ENCODE data around the gene ANKS1A.
A peak's percentile ranks its signal among the peaks of the same experiment; 100 is the strongest.

ANKS1A gene

DNA sequence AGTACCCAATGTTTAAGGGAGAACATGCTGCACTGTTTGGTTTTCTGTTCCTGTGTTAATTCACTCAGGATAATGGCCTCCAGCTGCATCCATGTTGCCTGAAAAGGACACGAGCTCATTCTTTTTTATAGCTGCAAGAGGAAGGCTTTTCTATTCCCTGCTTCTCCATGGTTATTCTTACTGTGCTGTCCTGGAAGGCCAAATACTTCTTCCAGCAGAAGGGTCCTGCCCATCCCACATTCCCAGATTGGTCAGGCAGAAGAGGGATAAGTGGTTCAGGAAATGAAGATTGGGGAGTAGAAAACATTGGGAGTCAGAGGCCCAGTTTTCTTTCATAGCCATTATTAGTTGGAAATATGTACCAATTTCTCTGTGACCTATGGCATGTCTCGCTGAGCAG lies 129.7 kb downstream of the ANKS1A start:
- Histone ChIP-seq H4K12ac (ENCODE audit: low read depth, low read length) (no peak overlapping the region), H3K27me3 (ENCODE audit: insufficient read depth, low read length) (no peaks in the 10 kb centered on the region), H4K91ac (ENCODE audit: low read depth, low read length) (no peak overlapping the region), H3K14ac (ENCODE audit: low read length) (no peak overlapping the region), H3K4me1 (ENCODE audit: control insufficient read depth in 1 of 2, insufficient read depth in 2 of 2, low read length in 2 of 2) (peaks cover 17 to 25% of the 10 kb centered on the region in 2 experiments), H3K79me2 (ENCODE audit: control insufficient read depth, insufficient read depth, low read length, poor library complexity) (peaks cover 17% of the 10 kb centered on the region), H3K4me3 (ENCODE audit: low read depth, low read length) (no peak overlapping the region), H2BK12ac (ENCODE audit: low read length) (no peak overlapping the region), H3K4ac (ENCODE audit: low read depth, low read length) (no peak overlapping the region), H2BK5ac (ENCODE audit: low read depth, low read length, poor library complexity) (no peak overlapping the region), H4K8ac (ENCODE audit: low read depth, low read length) (no peak overlapping the region), H2BK120ac (ENCODE audit: insufficient read depth, low read length, poor library complexity) (no peak overlapping the region), H3K27ac (ENCODE audit: low read depth, low read length) (no peak overlapping the region), H2AFZ (ENCODE audit: insufficient read depth, low read length, poor library complexity) (no peak overlapping the region), H3K9ac (ENCODE audit: low read length) (no peak overlapping the region), H3K79me1 (ENCODE audit: low read length) (no peaks in the 10 kb centered on the region), H2AK5ac (ENCODE audit: low read length) (no peak overlapping the region), H3K9me3 (ENCODE audit: insufficient read depth, low read depth, low read length) (no peaks in the 10 kb centered on the region), H3K4me2 (ENCODE audit: low read length) (no peak overlapping the region), H3K23ac (ENCODE audit: low read length) (no peak overlapping the region), H3K36me3 (ENCODE audit: control insufficient read depth in 1 of 2, insufficient read depth in 2 of 2, low read length in 2 of 2) (peaks cover 23 to 50% of the 10 kb centered on the region in 2 experiments), H3K18ac (ENCODE audit: low read length) (no peak overlapping the region)
- DNase-seq = no peak
- no CpG with 5 or more reads among the region's 2 CpGs for WGBS (ENCODE audit: extremely low coverage, insufficient coverage, insufficient read length)

DNA sequence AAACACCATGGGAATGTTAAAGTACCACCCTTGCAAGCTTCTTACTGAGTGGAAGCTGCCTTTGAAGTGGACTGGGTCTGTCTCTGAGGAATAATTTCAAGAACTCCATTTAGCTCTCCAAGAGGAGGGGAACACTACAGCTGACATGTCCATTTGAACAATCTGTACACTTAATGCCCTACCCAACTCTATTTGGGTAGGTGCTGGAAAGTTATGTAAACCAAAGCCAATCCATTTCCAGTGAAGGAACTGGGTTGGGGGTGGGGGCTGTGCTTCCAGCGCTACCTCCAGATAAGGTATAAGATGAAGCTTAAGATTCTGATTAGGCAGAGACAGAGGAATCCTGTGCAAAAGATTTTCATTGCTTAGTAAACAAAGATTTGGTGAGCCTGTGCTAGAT lies 130.1 kb downstream of the ANKS1A start:
- no peak overlapping the region for H2AK5ac ChIP-seq (ENCODE audit: low read length)
- H4K91ac ChIP-seq (ENCODE audit: low read depth, low read length) = no peak overlapping the region
- no peak overlapping the region for H3K27ac ChIP-seq (ENCODE audit: low read depth, low read length)
- no peaks in the 10 kb centered on the region for H3K79me1 ChIP-seq (ENCODE audit: low read length)
- WGBS (ENCODE audit: extremely low coverage, insufficient coverage, insufficient read length) = no CpG with 5 or more reads among the region's 1 CpG
- H3K36me3 ChIP-seq (ENCODE audit: control insufficient read depth in 1 of 2, insufficient read depth in 2 of 2, low read length in 2 of 2) = peaks cover 23 to 50% of the 10 kb centered on the region in 2 experiments
- H3K79me2 ChIP-seq (ENCODE audit: control insufficient read depth, insufficient read depth, low read length, poor library complexity) = peaks cover 17% of the 10 kb centered on the region
- no peak overlapping the region for H3K18ac ChIP-seq (ENCODE audit: low read length)
- H3K9ac ChIP-seq (ENCODE audit: low read length) = no peak overlapping the region
- H3K14ac ChIP-seq (ENCODE audit: low read length) = no peak overlapping the region
- peak overlapping the region; percentile 29 for H3K4ac ChIP-seq (ENCODE audit: low read depth, low read length)
- H2BK12ac ChIP-seq (ENCODE audit: low read length) = no peak overlapping the region
- H3K4me3 ChIP-seq (ENCODE audit: low read depth, low read length) = no peak overlapping the region
- H3K4me1 ChIP-seq (ENCODE audit: control insufficient read depth in 1 of 2, insufficient read depth in 2 of 2, low read length in 2 of 2) = peaks cover 17 to 25% of the 10 kb centered on the region in 2 experiments
- H2BK5ac ChIP-seq (ENCODE audit: low read depth, low read length, poor library complexity) = no peak overlapping the region
- no peaks in the 10 kb centered on the region for H3K27me3 ChIP-seq (ENCODE audit: insufficient read depth, low read length)
- no peak overlapping the region for H2BK120ac ChIP-seq (ENCODE audit: insufficient read depth, low read length, poor library complexity)
- H3K9me3 ChIP-seq (ENCODE audit: insufficient read depth, low read depth, low read length) = no peaks in the 10 kb centered on the region
- no peak overlapping the region for H2AFZ ChIP-seq (ENCODE audit: insufficient read depth, low read length, poor library complexity)
- H4K8ac ChIP-seq (ENCODE audit: low read depth, low read length) = no peak overlapping the region
- no peak for DNase-seq
- no peak overlapping the region for H4K12ac ChIP-seq (ENCODE audit: low read depth, low read length)
- H3K23ac ChIP-seq (ENCODE audit: low read length) = no peak overlapping the region
- H3K4me2 ChIP-seq (ENCODE audit: low read length) = no peak overlapping the region

DNA sequence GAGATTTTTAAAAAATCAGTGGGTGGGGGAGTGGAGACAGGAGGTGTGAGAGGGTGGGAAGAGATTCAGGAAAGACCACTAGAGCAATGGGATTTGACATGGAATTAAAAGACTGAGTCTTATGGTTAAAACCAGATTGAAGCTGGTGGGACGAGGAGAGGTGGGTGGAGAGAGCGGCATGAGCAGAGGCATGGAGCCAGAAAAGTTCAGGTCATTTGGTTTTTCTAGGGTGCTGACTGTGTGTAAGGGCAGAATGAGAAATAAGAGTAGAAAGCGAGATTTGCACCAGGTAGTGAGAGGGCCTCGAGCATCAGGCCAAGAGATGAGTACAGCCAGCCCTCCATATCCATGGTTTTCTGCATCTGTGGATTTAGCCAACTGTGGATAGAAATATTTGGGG lies 130.8 kb downstream of the ANKS1A start:
- Histone ChIP-seq H2BK120ac (ENCODE audit: insufficient read depth, low read length, poor library complexity) (no peak overlapping the region), H3K4me1 (ENCODE audit: control insufficient read depth in 1 of 2, insufficient read depth in 2 of 2, low read length in 2 of 2) (peaks cover 13 to 19% of the 10 kb centered on the region in 2 experiments), H2BK5ac (ENCODE audit: low read depth, low read length, poor library complexity) (no peak overlapping the region), H3K9ac (ENCODE audit: low read length) (no peak overlapping the region), H3K27ac (ENCODE audit: low read depth, low read length) (no peak overlapping the region), H3K79me1 (ENCODE audit: low read length) (no peaks in the 10 kb centered on the region), H3K14ac (ENCODE audit: low read length) (no peak overlapping the region), H3K36me3 (ENCODE audit: control insufficient read depth in 1 of 2, insufficient read depth in 2 of 2, low read length in 2 of 2) (peaks cover 23 to 47% of the 10 kb centered on the region in 2 experiments), H3K4me3 (ENCODE audit: low read depth, low read length) (no peak overlapping the region), H3K27me3 (ENCODE audit: insufficient read depth, low read length) (no peaks in the 10 kb centered on the region), H4K91ac (ENCODE audit: low read depth, low read length) (no peak overlapping the region), H4K12ac (ENCODE audit: low read depth, low read length) (no peak overlapping the region), H3K23ac (ENCODE audit: low read length) (no peak overlapping the region), H2AK5ac (ENCODE audit: low read length) (no peak overlapping the region), H3K79me2 (ENCODE audit: control insufficient read depth, insufficient read depth, low read length, poor library complexity) (peaks cover 17% of the 10 kb centered on the region), H2AFZ (ENCODE audit: insufficient read depth, low read length, poor library complexity) (no peak overlapping the region), H4K8ac (ENCODE audit: low read depth, low read length) (no peak overlapping the region), H3K18ac (ENCODE audit: low read length) (no peak overlapping the region), H3K9me3 (ENCODE audit: insufficient read depth, low read depth, low read length) (no peaks in the 10 kb centered on the region), H3K4me2 (ENCODE audit: low read length) (no peak overlapping the region), H3K4ac (ENCODE audit: low read depth, low read length) (peak overlapping the region; percentile 77), H2BK12ac (ENCODE audit: low read length) (no peak overlapping the region)
- no peak for DNase-seq
- no CpG with 5 or more reads among the region's 4 CpGs for WGBS (ENCODE audit: extremely low coverage, insufficient coverage, insufficient read length)

DNA sequence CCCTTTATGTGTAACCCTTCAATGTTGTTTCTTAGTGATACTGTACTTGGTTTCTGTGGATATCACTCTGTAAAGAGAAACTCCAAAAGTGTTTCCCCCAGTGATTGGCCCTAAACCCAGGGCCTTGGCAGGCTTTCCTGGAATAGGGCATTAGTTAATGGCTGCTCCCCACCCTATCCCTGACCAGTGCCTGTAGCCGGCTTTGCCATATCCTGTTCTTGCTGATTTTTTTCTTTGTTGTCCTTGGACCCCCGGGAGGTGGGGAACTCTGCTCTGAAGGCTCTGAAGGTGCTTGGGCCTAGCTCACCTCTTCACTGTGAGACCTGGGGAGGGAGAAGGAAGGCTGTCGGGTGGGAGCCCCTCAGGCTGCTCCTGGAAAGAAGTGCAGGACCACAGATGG lies 131.9 kb downstream of the ANKS1A start:
- H4K12ac ChIP-seq (ENCODE audit: low read depth, low read length) = no peak overlapping the region
- no peak overlapping the region for H3K4me2 ChIP-seq (ENCODE audit: low read length)
- H3K9me3 ChIP-seq (ENCODE audit: insufficient read depth, low read depth, low read length) = no peaks in the 10 kb centered on the region
- no peaks in the 10 kb centered on the region for H3K79me1 ChIP-seq (ENCODE audit: low read length)
- no peak overlapping the region for H3K4me3 ChIP-seq (ENCODE audit: low read depth, low read length)
- peaks cover 15% of the 10 kb centered on the region for H3K79me2 ChIP-seq (ENCODE audit: control insufficient read depth, insufficient read depth, low read length, poor library complexity)
- no peak overlapping the region for H2BK12ac ChIP-seq (ENCODE audit: low read length)
- H3K4me1 ChIP-seq (ENCODE audit: control insufficient read depth in 1 of 2, insufficient read depth in 2 of 2, low read length in 2 of 2) = peaks cover 11 to 16% of the 10 kb centered on the region in 2 experiments
- peak overlapping the region; percentile 16 for H3K4ac ChIP-seq (ENCODE audit: low read depth, low read length)
- no peak overlapping the region for H4K8ac ChIP-seq (ENCODE audit: low read depth, low read length)
- H3K27me3 ChIP-seq (ENCODE audit: insufficient read depth, low read length) = no peaks in the 10 kb centered on the region
- H3K27ac ChIP-seq (ENCODE audit: low read depth, low read length) = no peak overlapping the region
- WGBS (ENCODE audit: extremely low coverage, insufficient coverage, insufficient read length) = no CpG with 5 or more reads among the region's 3 CpGs
- no peak overlapping the region for H3K23ac ChIP-seq (ENCODE audit: low read length)
- H2BK120ac ChIP-seq (ENCODE audit: insufficient read depth, low read length, poor library complexity) = no peak overlapping the region
- H2AFZ ChIP-seq (ENCODE audit: insufficient read depth, low read length, poor library complexity) = no peak overlapping the region
- no peak overlapping the region for H3K14ac ChIP-seq (ENCODE audit: low read length)
- H3K18ac ChIP-seq (ENCODE audit: low read length) = no peak overlapping the region
- no peak overlapping the region for H4K91ac ChIP-seq (ENCODE audit: low read depth, low read length)
- peaks cover 28 to 47% of the 10 kb centered on the region in 2 experiments for H3K36me3 ChIP-seq (ENCODE audit: control insufficient read depth in 1 of 2, insufficient read depth in 2 of 2, low read length in 2 of 2)
- no peak overlapping the region for H3K9ac ChIP-seq (ENCODE audit: low read length)
- no peak for DNase-seq
- H2AK5ac ChIP-seq (ENCODE audit: low read length) = no peak overlapping the region
- H2BK5ac ChIP-seq (ENCODE audit: low read depth, low read length, poor library complexity) = no peak overlapping the region

All from trophoblast cell (in vitro differentiated cells and primary cell).